ENCODE results near the gene RFX4. TPM values are rescaled to one million over a fixed set of nuclear protein-coding genes. Genes with fewer than 3 reads are reported as not detected.

Gene RFX4
- total RNA-seq, 1 experiment from 2014 or later: not detected

- intact Hi-C loops (cut with micrococcal nuclease; ENCODE audit: unreplicated experiment): no loop called here
- Histone ChIP-seq H3K27me3 (replicated peaks; ENCODE audit: insufficient read depth, low read depth, low read length, poor library complexity) (no peaks in the 10 kb centered on the region), H3K9me3 (ENCODE audit: low read depth, low read length, poor library complexity, severe bottlenecking) (no peaks in the 10 kb centered on the region), H3K4me3 (ENCODE audit: low read depth, low read length, poor library complexity, severe bottlenecking) (no peak overlapping the region), H3K4me1 (ENCODE audit: insufficient read depth, low read length, poor library complexity, severe bottlenecking) (no peaks in the 10 kb centered on the region), H3K36me3 (ENCODE audit: insufficient read depth, low read length, poor library complexity, severe bottlenecking) (no peaks in the 10 kb centered on the region), H3K27ac (ENCODE audit: low read depth, low read length, poor library complexity, severe bottlenecking) (no peak overlapping the region)
- no peak for DNase-seq (ENCODE audit: low spot score)
- no TSS peak for BruUV-seq (replicated peaks)
- POLR2A ChIA-PET (ENCODE audit: low non-redundant PET): no interaction called here
- TF ChIP-seq, protein P1, sequence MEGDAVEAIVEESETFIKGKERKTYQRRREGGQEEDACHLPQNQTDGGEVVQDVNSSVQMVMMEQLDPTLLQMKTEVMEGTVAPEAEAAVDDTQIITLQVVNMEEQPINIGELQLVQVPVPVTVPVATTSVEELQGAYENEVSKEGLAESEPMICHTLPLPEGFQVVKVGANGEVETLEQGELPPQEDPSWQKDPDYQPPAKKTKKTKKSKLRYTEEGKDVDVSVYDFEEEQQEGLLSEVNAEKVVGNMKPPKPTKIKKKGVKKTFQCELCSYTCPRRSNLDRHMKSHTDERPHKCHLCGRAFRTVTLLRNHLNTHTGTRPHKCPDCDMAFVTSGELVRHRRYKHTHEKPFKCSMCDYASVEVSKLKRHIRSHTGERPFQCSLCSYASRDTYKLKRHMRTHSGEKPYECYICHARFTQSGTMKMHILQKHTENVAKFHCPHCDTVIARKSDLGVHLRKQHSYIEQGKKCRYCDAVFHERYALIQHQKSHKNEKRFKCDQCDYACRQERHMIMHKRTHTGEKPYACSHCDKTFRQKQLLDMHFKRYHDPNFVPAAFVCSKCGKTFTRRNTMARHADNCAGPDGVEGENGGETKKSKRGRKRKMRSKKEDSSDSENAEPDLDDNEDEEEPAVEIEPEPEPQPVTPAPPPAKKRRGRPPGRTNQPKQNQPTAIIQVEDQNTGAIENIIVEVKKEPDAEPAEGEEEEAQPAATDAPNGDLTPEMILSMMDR (conservative IDR thresholded peaks at IDR 0.05; ENCODE audit: low read depth, low read length): no peak
- TF ChIP-seq EZH2 (IDR thresholded peaks at IDR 0.05; ENCODE audit: borderline replicate concordance, low read depth, low read length, poor library complexity, severe bottlenecking): no peak
- CTCF ChIA-PET: no interaction called here
Observed at GRCh38 chr12:106680280-106680679, 97.5 kb downstream of the RFX4 start.

GRCh38 chr12:106681210-106681609 lies 98.4 kb downstream of the RFX4 start:
- no peaks in the 10 kb centered on the region for H3K36me3 ChIP-seq (ENCODE audit: insufficient read depth, low read length, poor library complexity, severe bottlenecking)
- H3K9me3 ChIP-seq (ENCODE audit: low read depth, low read length, poor library complexity, severe bottlenecking): no peaks in the 10 kb centered on the region
- POLR2A ChIA-PET (ENCODE audit: low non-redundant PET): no interaction called here
- no peak overlapping the region for H3K27ac ChIP-seq (ENCODE audit: low read depth, low read length, poor library complexity, severe bottlenecking)
- intact Hi-C loops (cut with micrococcal nuclease; ENCODE audit: unreplicated experiment): no loop called here
- TF ChIP-seq, protein P1 (conservative IDR thresholded peaks at IDR 0.05; ENCODE audit: low read depth, low read length): no peak
- no peak for TF ChIP-seq EZH2 (IDR thresholded peaks at IDR 0.05; ENCODE audit: borderline replicate concordance, low read depth, low read length, poor library complexity, severe bottlenecking)
- no peak overlapping the region for H3K4me3 ChIP-seq (ENCODE audit: low read depth, low read length, poor library complexity, severe bottlenecking)
- no TSS peak for BruUV-seq (replicated peaks)
- H3K27me3 ChIP-seq (replicated peaks; ENCODE audit: insufficient read depth, low read depth, low read length, poor library complexity): no peaks in the 10 kb centered on the region
- DNase-seq (ENCODE audit: low spot score): no peak
- CTCF ChIA-PET: no interaction called here
- H3K4me1 ChIP-seq (ENCODE audit: insufficient read depth, low read length, poor library complexity, severe bottlenecking): no peaks in the 10 kb centered on the region

DNA sequence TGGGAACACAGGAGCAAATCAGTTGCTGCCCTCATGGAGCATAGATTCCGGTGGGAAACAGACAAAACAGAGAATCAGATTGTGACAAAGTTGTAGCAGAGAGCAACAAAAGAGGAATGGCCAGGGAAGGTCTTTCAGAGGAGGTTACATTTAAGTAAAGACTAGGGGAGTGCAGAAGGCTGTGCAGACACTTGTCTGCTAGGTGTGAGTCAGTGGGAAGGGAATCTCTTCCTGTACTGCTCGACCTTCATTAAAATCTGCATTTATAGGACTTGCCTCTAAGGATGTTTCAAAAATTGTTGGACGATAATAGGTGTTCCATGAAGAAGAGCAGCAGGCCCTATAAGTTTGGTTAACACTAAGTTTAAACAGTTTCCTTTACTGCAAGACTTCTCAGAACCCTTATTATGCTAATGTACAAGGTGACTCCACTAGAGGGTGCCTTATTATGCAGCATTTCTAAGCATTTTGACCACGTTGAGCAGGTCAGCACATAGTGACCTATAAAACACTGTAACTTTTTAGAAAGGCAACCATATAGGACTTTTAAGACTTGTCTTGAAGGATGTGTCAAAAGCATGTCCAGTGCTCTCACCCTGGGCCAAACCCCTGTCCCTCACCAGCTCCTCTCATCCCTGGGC lies 99.9 kb downstream of the RFX4 start:
- H3K27ac ChIP-seq (ENCODE audit: low read depth, low read length, poor library complexity, severe bottlenecking): no peak overlapping the region
- ChIA-PET POLR2A (ENCODE audit: low non-redundant PET) (no interaction called here), CTCF (no interaction called here)
- no peaks in the 10 kb centered on the region for H3K27me3 ChIP-seq (replicated peaks; ENCODE audit: insufficient read depth, low read depth, low read length, poor library complexity)
- TF ChIP-seq EZH2 (IDR thresholded peaks at IDR 0.05; ENCODE audit: borderline replicate concordance, low read depth, low read length, poor library complexity, severe bottlenecking): no peak
- TF ChIP-seq, protein P1 (conservative IDR thresholded peaks at IDR 0.05; ENCODE audit: low read depth, low read length): no peak; the same call in 1 of the 2 replicates
- DNase-seq (ENCODE audit: low spot score): no peak
- H3K4me1 ChIP-seq (ENCODE audit: insufficient read depth, low read length, poor library complexity, severe bottlenecking): no peaks in the 10 kb centered on the region
- H3K4me3 ChIP-seq (ENCODE audit: low read depth, low read length, poor library complexity, severe bottlenecking): no peak overlapping the region
- intact Hi-C loops (cut with micrococcal nuclease; ENCODE audit: unreplicated experiment): no loop called here
- H3K9me3 ChIP-seq (ENCODE audit: low read depth, low read length, poor library complexity, severe bottlenecking): no peaks in the 10 kb centered on the region
- no peaks in the 10 kb centered on the region for H3K36me3 ChIP-seq (ENCODE audit: insufficient read depth, low read length, poor library complexity, severe bottlenecking)
- BruUV-seq (replicated peaks): no TSS peak

Data from A673 (cell line).